ENCODE results near the gene NAT8L. TPM values are rescaled to one million over a fixed set of nuclear protein-coding genes. Genes with fewer than 3 reads are reported as not detected.

NAT8L gene
- polyA plus RNA-seq, 3 donors: 0.01 TPM; not detected in 2

DNA sequence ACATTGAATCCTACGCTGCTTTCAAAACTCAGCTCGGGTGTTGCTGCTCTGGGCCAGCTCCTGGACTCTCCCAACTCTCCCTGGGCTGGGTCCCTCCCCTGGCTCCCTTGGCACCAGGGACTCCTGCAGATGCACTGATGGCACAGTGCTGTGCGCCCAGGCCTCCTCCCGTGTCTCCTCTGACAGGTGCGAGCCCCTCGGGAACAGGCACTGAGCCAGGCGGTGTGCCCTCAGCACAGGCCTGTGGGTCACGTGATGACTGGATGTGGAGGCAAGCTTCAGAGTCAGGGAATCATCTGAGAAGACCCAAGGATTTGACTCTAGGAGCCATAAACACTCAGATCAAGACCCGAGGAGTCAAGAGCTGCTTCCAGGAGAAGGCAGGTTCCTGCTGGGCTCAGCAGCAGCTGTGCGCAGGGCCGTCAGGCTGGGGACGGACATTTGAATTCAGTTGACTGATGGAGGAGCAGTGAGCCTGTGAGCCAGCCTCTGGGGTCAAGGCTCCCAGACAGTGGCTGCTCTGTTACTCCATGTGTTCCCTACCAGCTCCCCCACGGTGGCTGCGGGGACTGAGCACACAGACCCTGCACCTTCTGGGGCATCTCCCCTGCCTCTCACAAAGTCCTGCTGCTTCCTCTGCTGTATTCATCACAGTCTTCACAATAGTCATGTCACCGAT is 33.0 kb downstream of the NAT8L start:
- no peak overlapping the region for H3K4me3 ChIP-seq (replicated peaks in 1 of 3; ENCODE audit: low read depth in 2 of 3, low read length in 3 of 3)
- no peak for TF ChIP-seq CTCF (IDR thresholded peaks at IDR 0.05)
- Mint-ChIP-seq H3K27ac (peak overlapping the region in 2 of 7 donors; percentile 31 to 79), H3K4me3 (peak overlapping the region in 1 of 2 donors; percentile 35), H3K4me1 (no peaks in the 10 kb centered on the region), H3K27me3 (ENCODE audit: low read depth in 3 of 3) (peaks cover 31 to 46% (median 45%) of the 10 kb centered on the region in 3 donors), H3K36me3 (peaks cover 0 to 3% of the 10 kb centered on the region in 2 donors), H3K9me3 (peaks cover 12 to 26% (median 18%) of the 10 kb centered on the region in 7 donors)
- H3K9ac ChIP-seq (ENCODE audit: insufficient read depth, low read length, poor library complexity, severe bottlenecking): no peak overlapping the region
- peaks cover 17 to 28% of the 10 kb centered on the region in 2 donors for H3K9me3 ChIP-seq (replicated peaks in 1 of 2; ENCODE audit: control insufficient read depth in 1 of 2, insufficient read depth in 1 of 2, low read length in 2 of 2)
- peaks cover 0 to 30% of the 10 kb centered on the region in 2 donors for H3K27me3 ChIP-seq (ENCODE audit: control insufficient read depth in 2 of 2, insufficient read depth in 2 of 2, low read length in 2 of 2)
- no peaks in the 10 kb centered on the region for H3K36me3 ChIP-seq (replicated peaks in 1 of 2; ENCODE audit: control insufficient read depth in 1 of 2, insufficient read depth in 2 of 2, low read length in 2 of 2)
- no peak overlapping the region for H3K4me2 ChIP-seq (replicated peaks; ENCODE audit: extremely low read depth, low read length, poor library complexity, severe bottlenecking)
- intact Hi-C loops (cut with micrococcal nuclease): no loop called here
- DNase-seq: no peak
- no peak overlapping the region for H3K27ac ChIP-seq (ENCODE audit: low read depth in 1 of 2, low read length in 2 of 2)
- no peaks in the 10 kb centered on the region for H3K79me2 ChIP-seq (ENCODE audit: insufficient read depth, low read length)
- H3K4me1 ChIP-seq (ENCODE audit: control insufficient read depth in 1 of 2, insufficient read depth in 2 of 2, low read length in 2 of 2): no peaks in the 10 kb centered on the region
- no peaks in the 10 kb centered on the region for H4K20me1 ChIP-seq (ENCODE audit: insufficient read depth, low read length)
- no peak overlapping the region for H2AFZ ChIP-seq (ENCODE audit: insufficient read depth, low read depth, low read length, poor library complexity, severe bottlenecking)
- WGBS (ENCODE audit: insufficient coverage): 95% methylated on average over 14 of the region's 15 CpGs

- no peaks in the 10 kb centered on the region for H3K4me1 ChIP-seq (ENCODE audit: control insufficient read depth in 1 of 2, insufficient read depth in 2 of 2, low read length in 2 of 2)
- H3K4me3 ChIP-seq (replicated peaks in 1 of 3; ENCODE audit: low read depth in 2 of 3, low read length in 3 of 3): no peak overlapping the region
- H3K9me3 Mint-ChIP-seq: peaks cover 13 to 27% (median 23%) of the 10 kb centered on the region in 7 donors
- H3K27me3 Mint-ChIP-seq (ENCODE audit: low read depth in 3 of 3): peaks cover 34 to 51% (median 48%) of the 10 kb centered on the region in 3 donors
- no peak overlapping the region for H3K27ac ChIP-seq (ENCODE audit: low read depth in 1 of 2, low read length in 2 of 2)
- WGBS (ENCODE audit: insufficient coverage): 93% methylated on average over 5 of the region's 6 CpGs
- H3K79me2 ChIP-seq (ENCODE audit: insufficient read depth, low read length): no peaks in the 10 kb centered on the region
- H3K36me3 ChIP-seq (replicated peaks in 1 of 2; ENCODE audit: control insufficient read depth in 1 of 2, insufficient read depth in 2 of 2, low read length in 2 of 2): no peaks in the 10 kb centered on the region
- no peak for DNase-seq
- peaks cover 0 to 3% of the 10 kb centered on the region in 2 donors for H3K36me3 Mint-ChIP-seq
- intact Hi-C loops (cut with micrococcal nuclease): no loop called here
- TF ChIP-seq CTCF (IDR thresholded peaks at IDR 0.05): no peak
- peaks cover 0 to 31% of the 10 kb centered on the region in 2 donors for H3K27me3 ChIP-seq (ENCODE audit: control insufficient read depth in 2 of 2, insufficient read depth in 2 of 2, low read length in 2 of 2)
- H2AFZ ChIP-seq (ENCODE audit: insufficient read depth, low read depth, low read length, poor library complexity, severe bottlenecking): no peak overlapping the region
- H3K9ac ChIP-seq (ENCODE audit: insufficient read depth, low read length, poor library complexity, severe bottlenecking): no peak overlapping the region
- peaks cover 17 to 32% of the 10 kb centered on the region in 2 donors for H3K9me3 ChIP-seq (replicated peaks in 1 of 2; ENCODE audit: control insufficient read depth in 1 of 2, insufficient read depth in 1 of 2, low read length in 2 of 2)
- H3K4me1 Mint-ChIP-seq: no peaks in the 10 kb centered on the region
- H4K20me1 ChIP-seq (ENCODE audit: insufficient read depth, low read length): no peaks in the 10 kb centered on the region
- peak overlapping the region in 1 of 7 donors; percentile 79 for H3K27ac Mint-ChIP-seq
- peak overlapping the region in 1 of 2 donors; percentile 26 for H3K4me3 Mint-ChIP-seq
- no peak overlapping the region for H3K4me2 ChIP-seq (replicated peaks; ENCODE audit: extremely low read depth, low read length, poor library complexity, severe bottlenecking)
Observed at GRCh38 chr4:2092669-2093053, 33.5 kb downstream of the NAT8L start.
